Kidney epithelial cell (primary cell): ENCODE measurements around the gene NSG2. TPM values are rescaled to one million over a fixed set of nuclear protein-coding genes. Genes with fewer than 3 reads are reported as not detected.

Source experiments
- DNase-seq: peaks from one replicate; pipeline ENCODE4 v3.0.0-alpha.2; 2010; ENCODE audit warnings: low read depth
- H3K27me3 ChIP-seq: 2 replicates; pipeline ENCODE4 v1.6.0; 2011; ENCODE audit warnings: low read length; ENCODE audit not compliant: control insufficient read depth, insufficient read depth
- H3K36me3 ChIP-seq: 2 replicates; pipeline ENCODE4 v1.5.1; 2011; ENCODE audit warnings: low read length; ENCODE audit not compliant: control insufficient read depth, insufficient read depth
- H3K4me3 ChIP-seq: 2 replicates; pipeline ENCODE4 v1.5.1; 2011; ENCODE audit warnings: low read depth, mild to moderate bottlenecking, control low read depth, low read length
- CTCF ChIP-seq: IDR thresholded peaks from 2 replicates; pipeline ENCODE4 v1.5.1; 2011; ENCODE audit warnings: mild to moderate bottlenecking, moderate library complexity, low read length, control low read depth, inconsistent platforms; ENCODE audit not compliant: insufficient read depth, poor library complexity, severe bottlenecking
- total RNA-seq: library from RNA; depleted of rRNA; stranded (reverse); fragments of >200 nt; gene quantifications from 2 replicates; pipeline ENCODE4 v1.2.3, GENCODE V29; 2015

Gene NSG2
- total RNA-seq, 1 donor from 2014 or later: not detected

DNA sequence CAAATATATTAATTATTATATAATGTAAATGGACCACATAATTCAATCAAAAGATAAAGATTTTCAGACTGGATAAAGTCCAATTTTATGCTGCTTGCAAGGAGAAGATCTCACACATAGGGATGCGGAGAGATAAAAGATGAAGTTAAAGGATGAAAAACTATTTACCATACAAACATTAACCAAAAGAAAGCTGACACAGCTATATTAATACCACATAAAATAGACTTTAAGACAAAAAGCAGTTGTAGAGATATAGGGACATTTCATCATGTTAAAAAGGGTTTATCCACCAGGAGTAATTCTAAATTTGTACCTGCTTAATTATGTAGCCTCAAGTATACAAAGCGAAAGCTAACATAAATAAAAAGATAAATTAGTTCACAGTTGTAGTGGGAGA is 15.2 kb upstream of the NSG2 start:
- Histone ChIP-seq H3K4me3 (no peak overlapping the region), H3K27me3 (no peaks in the 10 kb centered on the region), H3K36me3 (no peaks in the 10 kb centered on the region)
- TF ChIP-seq CTCF: no peak
- no peak for DNase-seq

DNA sequence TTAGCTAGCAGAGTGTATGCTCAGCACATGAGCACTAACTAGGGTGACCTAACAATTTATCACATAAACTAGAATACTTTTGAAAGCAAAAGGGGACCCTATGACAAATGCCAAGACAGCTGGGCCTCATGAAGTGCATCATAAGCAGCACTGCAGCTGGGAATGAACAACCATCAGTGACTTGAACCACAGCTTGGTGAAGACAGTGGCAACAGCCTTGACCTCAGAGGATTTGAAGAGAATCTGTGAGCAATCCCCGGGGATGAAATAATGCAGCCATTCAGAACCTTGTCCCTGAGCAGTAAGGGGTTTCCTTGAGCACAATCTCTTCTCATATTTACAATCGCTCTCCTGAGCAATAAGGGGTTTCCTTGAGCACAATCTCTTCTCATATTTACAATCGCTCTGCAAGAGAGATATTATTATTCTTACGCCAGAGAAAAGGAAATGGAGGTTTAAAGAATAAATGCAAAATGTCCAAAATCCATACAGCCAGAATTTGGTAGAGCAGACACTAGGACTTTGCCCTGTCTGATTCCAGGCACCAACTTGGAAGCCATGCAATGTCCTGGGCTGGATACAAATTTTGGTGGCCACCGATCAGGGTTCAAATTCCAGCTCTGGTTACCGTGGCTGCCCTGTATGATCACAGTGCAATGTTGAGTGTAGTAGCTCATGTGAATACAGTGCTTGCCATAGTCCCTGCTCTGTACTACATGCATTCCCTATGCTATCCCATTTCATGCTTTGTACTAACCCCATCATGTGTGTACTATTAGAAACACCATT is 846 bp upstream of the NSG2 start:
- no peak for DNase-seq
- Histone ChIP-seq H3K27me3 (no peaks in the 10 kb centered on the region), H3K36me3 (no peaks in the 10 kb centered on the region), H3K4me3 (no peak overlapping the region)
- no peak for TF ChIP-seq CTCF

GRCh38 chr5:174046558-174046957 is 1.1 kb downstream of the NSG2 start:
- Histone ChIP-seq H3K27me3 (no peaks in the 10 kb centered on the region), H3K36me3 (no peaks in the 10 kb centered on the region), H3K4me3 (no peak overlapping the region)
- no peak for DNase-seq
- TF ChIP-seq CTCF: no peak

DNA sequence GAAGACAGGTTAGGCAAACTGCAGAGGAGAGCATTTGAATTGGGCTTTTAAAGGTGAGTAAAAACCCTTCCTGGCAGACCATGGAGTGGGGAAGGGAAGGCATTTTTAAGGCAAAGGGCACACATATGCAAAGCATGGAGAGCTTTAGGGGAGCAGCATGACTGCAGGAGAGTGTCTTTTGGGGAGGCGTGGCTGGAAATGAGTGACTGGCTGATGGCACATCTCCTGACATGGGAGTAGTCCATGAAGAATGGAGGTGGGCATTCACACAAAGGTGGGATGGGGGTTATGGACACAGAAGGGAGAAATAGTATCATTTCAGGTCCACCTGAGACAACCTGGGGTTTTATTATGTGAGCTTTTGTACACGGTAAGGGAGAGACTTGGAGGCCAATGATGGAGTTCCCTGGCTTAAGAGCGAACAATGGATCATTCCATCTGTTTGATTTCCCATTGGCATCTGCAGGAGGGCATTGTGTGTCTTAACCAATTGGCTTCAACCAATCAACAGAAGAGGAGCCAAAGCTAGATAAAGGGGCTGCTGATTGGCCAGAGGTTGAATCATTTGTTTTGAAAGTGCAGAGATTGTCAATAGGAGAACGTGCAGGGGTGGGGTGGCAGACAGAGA is 2.1 kb downstream of the NSG2 start:
- Histone ChIP-seq H3K36me3 (no peaks in the 10 kb centered on the region), H3K27me3 (no peaks in the 10 kb centered on the region), H3K4me3 (no peak overlapping the region)
- TF ChIP-seq CTCF: no peak
- no peak for DNase-seq

GRCh38 chr5:174052636-174053035 is 7.1 kb downstream of the NSG2 start:
- Histone ChIP-seq H3K4me3 (no peak overlapping the region), H3K27me3 (no peaks in the 10 kb centered on the region), H3K36me3 (no peaks in the 10 kb centered on the region)
- DNase-seq: no peak
- TF ChIP-seq CTCF: no peak

DNA sequence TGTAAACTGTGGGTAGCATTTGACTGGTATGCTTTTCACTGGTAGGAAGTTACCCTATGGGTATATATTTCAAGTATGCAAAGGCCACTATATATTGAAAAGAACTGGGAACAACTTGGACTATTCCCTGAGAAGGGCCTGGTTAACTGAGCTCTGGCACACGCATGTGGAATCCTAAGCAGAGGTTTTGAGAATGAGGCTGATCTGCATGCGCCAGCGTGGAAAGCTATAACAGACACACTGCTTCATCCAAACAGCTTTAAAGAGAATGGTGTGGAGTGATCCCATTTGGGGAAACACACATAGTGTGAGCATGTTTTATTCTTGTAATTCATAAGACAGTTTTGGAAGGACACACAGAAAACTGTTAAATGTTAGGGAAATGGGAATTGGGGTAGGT is 8.4 kb downstream of the NSG2 start:
- no peak overlapping the region for H3K4me3 ChIP-seq
- H3K27me3 ChIP-seq: no peaks in the 10 kb centered on the region
- no peak for DNase-seq
- no peak for TF ChIP-seq CTCF
- H3K36me3 ChIP-seq: no peaks in the 10 kb centered on the region
